ENCODE measurements around the gene MPHOSPH10. TPM values are rescaled to one million over a fixed set of nuclear protein-coding genes. Genes with fewer than 3 reads are reported as not detected.

Gene MPHOSPH10
- polyA plus RNA-seq, 1 of the 3 experiments (the other 2 are of a cell fraction), result 8.7 TPM

- no peak overlapping the region for H3K4me3 ChIP-seq (ENCODE audit: low read depth in 2 of 2, low read length in 1 of 2)
- DNase-seq, result no peak
- H3K4me1 ChIP-seq (ENCODE audit: control insufficient read depth in 1 of 2, insufficient read depth in 2 of 2, low read depth in 1 of 2, low read length in 1 of 2), result no peaks in the 10 kb centered on the region
- H3K27me3 ChIP-seq (ENCODE audit: insufficient read depth), result no peaks in the 10 kb centered on the region
- TF ChIP-seq CHD2 (IDR thresholded peaks at IDR 0.05; ENCODE audit: low read length, partially characterized antibody), result no peak
- ChIA-PET POLR2A (no interaction called here), CTCF (no interaction called here)
- no peaks in the 10 kb centered on the region for H4K20me1 ChIP-seq (ENCODE audit: insufficient read depth)
- peaks cover 5% of the 10 kb centered on the region for H3F3A ChIP-seq (replicated peaks; ENCODE audit: insufficient read depth)
- H2AFZ ChIP-seq (ENCODE audit: low read depth), result no peak overlapping the region
- no peaks in the 10 kb centered on the region for H3K9me2 ChIP-seq
- no peak overlapping the region for H3K27ac ChIP-seq (ENCODE audit: low read depth in 2 of 2, low read length in 1 of 2)
- H3K36me3 ChIP-seq (replicated peaks in 1 of 2; ENCODE audit: control insufficient read depth in 1 of 2, insufficient read depth in 2 of 2, low read length in 1 of 2), result peaks cover 13 to 14% of the 10 kb centered on the region in 2 experiments
- H3K9me3 ChIP-seq, result no peaks in the 10 kb centered on the region
- 92% methylated on average over 2 of the region's 2 CpGs for WGBS (ENCODE audit: low lambda C conversion rate)
- H3K4me2 ChIP-seq, result no peak overlapping the region
- H3K9ac ChIP-seq, result no peak overlapping the region
- H3K79me2 ChIP-seq (ENCODE audit: insufficient read depth), result no peaks in the 10 kb centered on the region
Observed at GRCh38 chr2:71108091-71108490, 22.3 kb upstream of the MPHOSPH10 start.

- Histone ChIP-seq H3K79me2 (ENCODE audit: insufficient read depth) (no peaks in the 10 kb centered on the region), H4K20me1 (ENCODE audit: insufficient read depth) (no peaks in the 10 kb centered on the region), H3F3A (replicated peaks; ENCODE audit: insufficient read depth) (no peaks in the 10 kb centered on the region), H3K9me3 (no peaks in the 10 kb centered on the region), H3K9me2 (no peaks in the 10 kb centered on the region), H3K4me1 (ENCODE audit: control insufficient read depth in 1 of 2, insufficient read depth in 2 of 2, low read depth in 1 of 2, low read length in 1 of 2) (no peaks in the 10 kb centered on the region), H3K27me3 (ENCODE audit: insufficient read depth) (no peaks in the 10 kb centered on the region), H3K27ac (ENCODE audit: low read depth in 2 of 2, low read length in 1 of 2) (no peak overlapping the region), H3K9ac (no peak overlapping the region), H3K4me2 (no peak overlapping the region), H2AFZ (ENCODE audit: low read depth) (no peak overlapping the region), H3K36me3 (replicated peaks in 1 of 2; ENCODE audit: control insufficient read depth in 1 of 2, insufficient read depth in 2 of 2, low read length in 1 of 2) (peaks cover 15 to 28% of the 10 kb centered on the region in 2 experiments), H3K4me3 (ENCODE audit: low read depth in 2 of 2, low read length in 1 of 2) (no peak overlapping the region)
- no peak for DNase-seq
- WGBS (ENCODE audit: low lambda C conversion rate), result 80% methylated on average over 1 of the region's 1 CpG
- ChIA-PET POLR2A (no interaction called here), CTCF (interaction anchor here (1.2 kb wide), 1 partner anchor 17 kb away, joined by 3 read pairs; the partner anchor contains the start of gene MPHOSPH10)
- no peak for TF ChIP-seq NRF1 (IDR thresholded peaks at IDR 0.05; ENCODE audit: low read depth, low read length)
- TF ChIP-seq RXRA (IDR thresholded peaks at IDR 0.05; ENCODE audit: borderline replicate concordance, low read depth), result no peak
- no peak for TF ChIP-seq TEAD4 (IDR thresholded peaks at IDR 0.05; ENCODE audit: borderline replicate concordance, insufficient read depth)
- TF ChIP-seq FOXM1 (IDR thresholded peaks at IDR 0.05; ENCODE audit: low read depth), result no peak
- no peak for TF ChIP-seq PBX3 (IDR thresholded peaks at IDR 0.05)
- TF ChIP-seq RFX5 (IDR thresholded peaks at IDR 0.05; ENCODE audit: low read length), result no peak
- TF ChIP-seq JUND (IDR thresholded peaks at IDR 0.05), result no peak
- no peak for TF ChIP-seq SIN3A (IDR thresholded peaks at IDR 0.05; ENCODE audit: borderline replicate concordance, low read depth, low read length)
Observed at GRCh38 chr2:71113843-71114242, 16.6 kb upstream of the MPHOSPH10 start.

GRCh38 chr2:71117063-71117462 is 13.4 kb upstream of the MPHOSPH10 start:
- TF ChIP-seq MAX (IDR thresholded peaks at IDR 0.05; ENCODE audit: low read depth), result no peak
- no peak for TF ChIP-seq FOXM1 (IDR thresholded peaks at IDR 0.05; ENCODE audit: low read depth)
- TF ChIP-seq POLR2AphosphoS5 (IDR thresholded peaks at IDR 0.05; ENCODE audit: low read depth, low read length), result no peak
- POLR2A ChIA-PET, result no interaction called here

More at GRCh38 chr2:71117063-71117462, 13.4 kb upstream of the MPHOSPH10 start:
- Histone ChIP-seq H3K9me2 (no peaks in the 10 kb centered on the region), H2AFZ (ENCODE audit: low read depth) (no peak overlapping the region), H3K4me1 (ENCODE audit: control insufficient read depth in 1 of 2, insufficient read depth in 2 of 2, low read depth in 1 of 2, low read length in 1 of 2) (no peaks in the 10 kb centered on the region), H4K20me1 (ENCODE audit: insufficient read depth) (no peaks in the 10 kb centered on the region), H3K4me2 (no peak overlapping the region), H3K9ac (no peak overlapping the region), H3K79me2 (ENCODE audit: insufficient read depth) (no peaks in the 10 kb centered on the region; the same call in 1 of the 2 replicates), H3K27me3 (ENCODE audit: insufficient read depth) (no peaks in the 10 kb centered on the region), H3F3A (replicated peaks; ENCODE audit: insufficient read depth) (no peaks in the 10 kb centered on the region), H3K27ac (ENCODE audit: low read depth in 2 of 2, low read length in 1 of 2) (no peak overlapping the region), H3K9me3 (no peaks in the 10 kb centered on the region), H3K36me3 (replicated peaks in 1 of 2; ENCODE audit: control insufficient read depth in 1 of 2, insufficient read depth in 2 of 2, low read length in 1 of 2) (peaks cover 14 to 16% of the 10 kb centered on the region in 2 experiments), H3K4me3 (ENCODE audit: low read depth in 2 of 2, low read length in 1 of 2) (no peak overlapping the region)
- DNase-seq, result no peak
- CTCF ChIA-PET, result interaction anchor here (1.9 kb wide), 1 partner anchor 16 kb away, joined by 10 read pairs; no protein-coding TSS in a partner anchor

All from SK-N-SH (cell line).